Measurements from ENCODE around the gene LRRC4B.

LRRC4B gene

GRCh38 chr19:50559636-50560035 is 8.6 kb downstream of the LRRC4B start:
- Histone ChIP-seq H3K9me3 (ENCODE audit: severe bottlenecking) (no peaks in the 10 kb centered on the region), H3K36me3 (peaks cover 15% of the 10 kb centered on the region), H3K27me3 (ENCODE audit: insufficient read depth, low read depth, severe bottlenecking) (no peaks in the 10 kb centered on the region), H3K27ac (peak overlapping the region; percentile 59), H3K4me3 (ENCODE audit: low read depth, low read length) (no peak overlapping the region)
- no peak for TF ChIP-seq CTCF (IDR thresholded peaks at IDR 0.05; ENCODE audit: low read depth, low read length)
- peak; percentile 55 for DNase-seq

GRCh38 chr19:50558449-50558848 is 9.8 kb downstream of the LRRC4B start:
- no peak for TF ChIP-seq CTCF (IDR thresholded peaks at IDR 0.05; ENCODE audit: low read depth, low read length)
- peaks cover 15% of the 10 kb centered on the region for H3K36me3 ChIP-seq
- no peak for DNase-seq
- no peaks in the 10 kb centered on the region for H3K9me3 ChIP-seq (ENCODE audit: severe bottlenecking)
- H3K27ac ChIP-seq = no peak overlapping the region
- H3K27me3 ChIP-seq (ENCODE audit: insufficient read depth, low read depth, severe bottlenecking) = no peaks in the 10 kb centered on the region
- no peak overlapping the region for H3K4me3 ChIP-seq (ENCODE audit: low read depth, low read length)

- Histone ChIP-seq H3K9me3 (ENCODE audit: severe bottlenecking) (no peaks in the 10 kb centered on the region), H3K27me3 (ENCODE audit: insufficient read depth, low read depth, severe bottlenecking) (no peaks in the 10 kb centered on the region), H3K4me3 (ENCODE audit: low read depth, low read length) (no peak overlapping the region), H3K27ac (no peak overlapping the region), H3K36me3 (peaks cover 15% of the 10 kb centered on the region)
- TF ChIP-seq CTCF (IDR thresholded peaks at IDR 0.05; ENCODE audit: low read depth, low read length) = no peak
- no peak for DNase-seq
Measured at GRCh38 chr19:50558039-50558438, 10.2 kb downstream of the LRRC4B start.

GRCh38 chr19:50557009-50557613 is 11.1 kb downstream of the LRRC4B start:
- no peak for TF ChIP-seq CTCF (IDR thresholded peaks at IDR 0.05; ENCODE audit: low read depth, low read length)
- no peak for DNase-seq
- Histone ChIP-seq H3K36me3 (peaks cover 15% of the 10 kb centered on the region), H3K4me3 (ENCODE audit: low read depth, low read length) (no peak overlapping the region), H3K27me3 (ENCODE audit: insufficient read depth, low read depth, severe bottlenecking) (no peaks in the 10 kb centered on the region), H3K27ac (peak overlapping the region; percentile 55), H3K9me3 (ENCODE audit: severe bottlenecking) (no peaks in the 10 kb centered on the region)

GRCh38 chr19:50556282-50557008 is 11.8 kb downstream of the LRRC4B start:
- H3K27ac ChIP-seq = peak overlapping the region; percentile 59
- no peaks in the 10 kb centered on the region for H3K9me3 ChIP-seq (ENCODE audit: severe bottlenecking)
- peak overlapping the region; percentile 46 for H3K4me3 ChIP-seq (ENCODE audit: low read depth, low read length)
- peak; percentile 80 for TF ChIP-seq CTCF (IDR thresholded peaks at IDR 0.05; ENCODE audit: low read depth, low read length)
- DNase-seq = peak; percentile 93
- H3K36me3 ChIP-seq = peaks cover 11% of the 10 kb centered on the region
- H3K27me3 ChIP-seq (ENCODE audit: insufficient read depth, low read depth, severe bottlenecking) = no peaks in the 10 kb centered on the region
